ENCODE results near the gene DTNB. TPM values are rescaled to one million over a fixed set of nuclear protein-coding genes. Genes with fewer than 3 reads are reported as not detected.

The DTNB gene
- total RNA-seq, 1 experiment from 2014 or later, result 19.6 TPM

GRCh38 chr2:25460261-25460905, 213.0 kb downstream of the DTNB start:
- no TSS peak for BruUV-seq (replicated peaks)
- Histone ChIP-seq H3K27ac (ENCODE audit: low read depth, low read length, poor library complexity, severe bottlenecking) (no peak overlapping the region), H3K27me3 (replicated peaks; ENCODE audit: insufficient read depth, low read depth, low read length, poor library complexity) (no peaks in the 10 kb centered on the region), H3K4me1 (ENCODE audit: insufficient read depth, low read length, poor library complexity, severe bottlenecking) (no peaks in the 10 kb centered on the region), H3K4me3 (ENCODE audit: low read depth, low read length, poor library complexity, severe bottlenecking) (no peak overlapping the region), H3K36me3 (ENCODE audit: insufficient read depth, low read length, poor library complexity, severe bottlenecking) (no peaks in the 10 kb centered on the region), H3K9me3 (ENCODE audit: low read depth, low read length, poor library complexity, severe bottlenecking) (no peaks in the 10 kb centered on the region)
- TF ChIP-seq EZH2 (IDR thresholded peaks at IDR 0.05; ENCODE audit: borderline replicate concordance, low read depth, low read length, poor library complexity, severe bottlenecking) (no peak), CTCF (conservative IDR thresholded peaks at IDR 0.05; ENCODE audit: low read depth, low read length) (no peak)
- DNase-seq (ENCODE audit: low spot score), result no peak
- ChIA-PET POLR2A (ENCODE audit: low non-redundant PET) (no interaction called here), CTCF (no interaction called here)
- intact Hi-C loops (cut with micrococcal nuclease; ENCODE audit: unreplicated experiment), result no loop called here

GRCh38 chr2:25454824-25455611, 218.4 kb downstream of the DTNB start:
- no peaks in the 10 kb centered on the region for H3K4me1 ChIP-seq (ENCODE audit: insufficient read depth, low read length, poor library complexity, severe bottlenecking)
- H3K27ac ChIP-seq (ENCODE audit: low read depth, low read length, poor library complexity, severe bottlenecking), result no peak overlapping the region
- H3K27me3 ChIP-seq (replicated peaks; ENCODE audit: insufficient read depth, low read depth, low read length, poor library complexity), result no peaks in the 10 kb centered on the region
- CTCF ChIA-PET, result no interaction called here
- TF ChIP-seq EZH2 (IDR thresholded peaks at IDR 0.05; ENCODE audit: borderline replicate concordance, low read depth, low read length, poor library complexity, severe bottlenecking) (no peak), CTCF (conservative IDR thresholded peaks at IDR 0.05; ENCODE audit: low read depth, low read length) (no peak)
- intact Hi-C loops (cut with micrococcal nuclease; ENCODE audit: unreplicated experiment), result no loop called here
- no peaks in the 10 kb centered on the region for H3K36me3 ChIP-seq (ENCODE audit: insufficient read depth, low read length, poor library complexity, severe bottlenecking)
- BruUV-seq (replicated peaks), result no TSS peak
- DNase-seq (ENCODE audit: low spot score), result no peak
- POLR2A ChIA-PET (ENCODE audit: low non-redundant PET), result no interaction called here
- no peaks in the 10 kb centered on the region for H3K9me3 ChIP-seq (ENCODE audit: low read depth, low read length, poor library complexity, severe bottlenecking)
- H3K4me3 ChIP-seq (ENCODE audit: low read depth, low read length, poor library complexity, severe bottlenecking), result no peak overlapping the region

GRCh38 chr2:25453199-25453905, 220.0 kb downstream of the DTNB start:
- no peaks in the 10 kb centered on the region for H3K27me3 ChIP-seq (replicated peaks; ENCODE audit: insufficient read depth, low read depth, low read length, poor library complexity)
- POLR2A ChIA-PET (ENCODE audit: low non-redundant PET), result interaction anchor here (0.6 kb wide), 1 partner anchor 21 kb away, joined by 3 read pairs; no protein-coding TSS in a partner anchor
- H3K27ac ChIP-seq (ENCODE audit: low read depth, low read length, poor library complexity, severe bottlenecking), result no peak overlapping the region
- CTCF ChIA-PET, result no interaction called here
- no TSS peak for BruUV-seq (replicated peaks)
- H3K4me1 ChIP-seq (ENCODE audit: insufficient read depth, low read length, poor library complexity, severe bottlenecking), result peaks cover under 1% of the 10 kb centered on the region
- H3K4me3 ChIP-seq (ENCODE audit: low read depth, low read length, poor library complexity, severe bottlenecking), result no peak overlapping the region
- H3K9me3 ChIP-seq (ENCODE audit: low read depth, low read length, poor library complexity, severe bottlenecking), result no peaks in the 10 kb centered on the region
- no peak for TF ChIP-seq EZH2 (IDR thresholded peaks at IDR 0.05; ENCODE audit: borderline replicate concordance, low read depth, low read length, poor library complexity, severe bottlenecking)
- no peak for TF ChIP-seq CTCF (conservative IDR thresholded peaks at IDR 0.05; ENCODE audit: low read depth, low read length)
- H3K36me3 ChIP-seq (ENCODE audit: insufficient read depth, low read length, poor library complexity, severe bottlenecking), result no peaks in the 10 kb centered on the region
- intact Hi-C loops (cut with micrococcal nuclease; ENCODE audit: unreplicated experiment), result no loop called here
- no peak for DNase-seq (ENCODE audit: low spot score)

Measured in A673 (cell line).